Measurements from ENCODE around the gene TFAP2E.

- TF ChIP-seq POLR2A (IDR thresholded peaks at IDR 0.05), result no peak
- no peak for TF ChIP-seq CTCF (IDR thresholded peaks at IDR 0.05)
Measured at GRCh38 chr1:35605071-35605866, 32.2 kb downstream of the TFAP2E start.

All from stomach (tissue), 4 donors.